GM21515 (cell line): ENCODE results near the gene WFS1.

Experiments used
- ATAC-seq: cut with Tn5 transposase; IDR thresholded peaks from one replicate; pipeline ENCODE4 v1.9.1; 2021; ENCODE audit not compliant: unreplicated experiment

Gene WFS1

DNA sequence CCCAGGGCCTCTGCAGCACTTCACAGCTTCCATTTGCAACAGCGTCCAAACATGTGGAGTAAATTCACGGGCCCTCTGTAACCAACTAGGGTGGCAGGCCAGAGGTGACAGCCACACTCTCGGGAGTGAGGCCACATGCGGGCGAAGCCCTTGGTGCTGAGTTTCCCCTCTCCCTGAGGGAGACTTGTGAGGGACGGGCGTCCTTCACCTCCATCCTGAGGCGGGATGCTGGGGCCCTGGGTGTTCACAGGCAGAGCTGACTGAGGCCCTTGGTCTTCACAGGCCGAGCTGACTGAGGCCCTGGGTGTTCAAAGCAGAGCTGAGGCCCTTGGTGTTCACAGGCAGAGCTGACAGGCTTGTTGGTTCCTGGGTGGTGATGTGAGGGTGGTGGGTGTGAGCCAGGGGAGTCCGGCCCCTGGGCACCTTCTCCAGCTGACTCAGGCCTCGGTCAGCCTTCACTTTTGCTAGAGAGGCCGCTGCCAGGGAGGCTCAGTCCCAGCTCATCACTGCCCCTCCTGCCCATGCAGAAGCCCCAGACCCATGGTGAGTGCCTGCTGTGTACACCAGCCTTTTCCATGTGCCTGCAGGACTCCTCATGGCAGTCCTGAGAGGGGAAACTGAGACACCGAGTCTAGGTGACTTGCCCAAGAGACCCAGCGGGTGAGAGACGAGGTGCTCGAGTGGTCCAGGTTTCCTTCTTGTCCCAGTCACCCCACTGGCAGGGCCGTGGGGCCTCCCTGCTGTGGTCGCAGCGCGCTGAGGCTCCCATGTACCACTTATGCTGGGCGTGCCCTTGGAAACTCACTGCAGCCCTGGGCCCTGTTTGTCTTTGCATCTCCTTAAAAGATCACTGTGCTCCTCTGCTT is 8.5 kb downstream of the WFS1 start:
- no peak for ATAC-seq

DNA sequence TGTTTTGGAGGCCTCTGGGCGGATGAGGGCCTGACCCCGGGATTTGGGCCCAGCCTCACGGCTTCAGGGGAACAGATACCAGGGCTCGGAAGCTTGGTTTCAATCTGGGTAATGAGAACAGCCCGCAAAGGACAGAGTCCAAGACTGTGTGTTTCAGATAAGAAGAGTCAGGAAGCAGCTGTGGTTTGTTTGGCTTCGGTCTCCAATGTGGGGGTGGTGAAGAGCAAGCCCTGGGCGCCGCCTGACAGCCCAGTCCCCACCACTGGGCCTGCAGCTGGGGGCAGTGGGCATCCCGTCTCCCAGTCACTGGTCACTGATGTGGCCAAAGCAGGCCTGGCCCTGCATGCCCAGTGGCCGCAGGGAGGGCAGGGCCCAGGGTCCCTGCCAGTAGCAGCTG is 9.1 kb downstream of the WFS1 start:
- ATAC-seq, result peak; percentile 94

DNA sequence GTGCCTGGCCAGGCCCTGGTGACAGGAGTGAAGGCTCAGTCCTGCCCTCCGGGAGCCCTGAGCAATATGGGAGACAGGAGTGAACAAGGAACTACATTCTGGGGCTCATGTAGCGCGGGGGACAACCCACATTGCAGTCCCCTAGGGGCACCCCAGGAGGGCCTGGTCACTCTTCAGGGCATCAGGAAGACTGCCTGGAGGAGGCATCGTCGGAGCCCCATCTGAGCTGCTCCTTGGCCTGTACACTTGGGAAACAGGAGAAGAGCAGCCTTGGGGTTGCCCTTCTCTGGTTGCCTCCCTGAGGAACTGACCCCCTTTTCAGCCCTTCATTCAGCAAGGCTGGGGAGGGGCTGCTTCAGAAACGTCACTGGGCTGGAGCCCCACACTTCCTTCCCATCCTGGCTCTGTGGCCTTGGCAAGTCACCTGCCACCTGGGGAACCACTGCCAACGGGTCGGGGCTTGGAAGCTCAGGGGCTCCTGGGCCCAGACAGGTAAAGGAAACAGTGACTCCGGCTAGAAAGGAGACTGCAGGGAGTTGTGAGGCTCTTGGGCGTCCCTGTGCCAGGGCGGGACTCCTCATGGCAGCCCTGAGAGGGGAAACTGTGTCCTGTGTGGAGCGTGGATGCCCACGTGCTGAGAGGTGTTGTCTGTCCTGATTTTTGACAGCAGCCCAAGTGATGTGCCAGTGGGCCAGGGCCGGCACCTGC is 10.1 kb downstream of the WFS1 start:
- no peak for ATAC-seq

DNA sequence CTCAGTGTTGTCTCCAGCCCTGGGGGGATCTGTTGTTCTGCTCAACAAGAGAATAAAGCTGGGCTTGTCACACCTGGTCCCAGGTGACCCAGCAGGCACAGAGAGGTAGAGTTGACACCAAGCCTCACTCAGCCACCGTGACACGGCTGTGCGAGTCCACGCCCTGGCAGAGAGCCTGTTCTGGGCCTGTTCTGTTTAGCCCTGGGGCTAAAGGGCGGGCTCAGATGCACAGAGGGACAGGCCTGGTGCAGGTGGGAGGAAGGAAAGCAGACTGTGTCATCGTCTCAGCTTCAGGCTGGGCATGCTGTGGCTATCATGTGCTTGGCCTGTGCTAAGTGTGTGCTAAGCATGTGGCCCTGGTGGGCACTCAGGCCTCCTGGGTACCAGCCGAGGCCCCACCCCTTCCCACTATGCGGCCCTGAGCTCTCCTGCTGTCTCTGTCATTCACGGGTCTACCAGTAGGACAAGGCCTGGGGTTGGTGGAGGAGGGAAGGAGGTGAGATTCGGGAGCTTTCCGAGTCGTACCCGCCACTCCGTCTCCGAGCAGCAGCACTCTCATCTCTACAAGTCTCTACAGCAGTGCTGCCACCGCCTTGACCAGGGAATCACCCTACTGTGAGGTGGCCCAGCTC is 10.8 kb downstream of the WFS1 start:
- ATAC-seq, result no peak

DNA sequence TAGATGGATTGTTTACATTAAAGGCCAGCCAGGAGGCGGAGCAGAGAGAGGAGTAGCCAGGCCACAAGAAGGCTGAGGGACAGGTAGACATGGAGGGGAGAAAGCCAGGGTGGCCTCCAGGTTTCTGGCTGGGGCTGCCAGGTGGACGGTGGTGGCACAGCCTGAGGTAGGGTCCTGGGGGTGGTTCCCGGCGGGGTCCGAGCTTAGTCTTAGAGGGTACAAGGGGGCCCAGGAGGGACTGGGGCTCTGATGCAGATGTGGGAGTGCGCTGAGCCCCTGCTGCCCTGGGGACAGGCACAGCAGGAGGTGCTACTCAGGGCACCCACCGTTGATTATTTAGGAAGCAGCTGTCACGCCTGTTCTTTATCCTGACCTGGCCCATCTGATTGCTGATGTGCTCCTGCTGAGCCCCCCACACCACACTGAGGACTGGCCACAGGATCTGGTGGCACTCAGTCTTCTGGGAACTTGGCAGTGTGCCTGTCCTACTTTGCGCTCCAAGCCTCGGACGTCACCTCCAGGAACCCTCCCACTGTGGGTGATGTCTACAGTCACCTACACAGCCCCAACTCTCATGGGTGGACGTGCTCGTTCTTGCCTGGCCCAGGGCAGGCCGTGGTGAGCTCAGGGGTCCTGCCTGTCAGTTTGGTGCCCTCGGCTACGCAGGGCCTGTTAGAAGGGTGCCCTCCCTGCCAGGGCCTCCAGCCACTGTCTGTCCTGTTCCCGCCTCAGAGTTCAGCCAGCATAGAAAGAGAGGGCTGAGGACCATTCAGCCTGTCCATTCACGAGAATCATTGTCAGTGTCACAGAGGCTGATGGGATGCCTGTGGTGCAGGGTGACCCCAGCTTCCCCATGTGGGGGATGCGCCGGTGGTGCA is 12.0 kb downstream of the WFS1 start:
- ATAC-seq, result no peak

DNA sequence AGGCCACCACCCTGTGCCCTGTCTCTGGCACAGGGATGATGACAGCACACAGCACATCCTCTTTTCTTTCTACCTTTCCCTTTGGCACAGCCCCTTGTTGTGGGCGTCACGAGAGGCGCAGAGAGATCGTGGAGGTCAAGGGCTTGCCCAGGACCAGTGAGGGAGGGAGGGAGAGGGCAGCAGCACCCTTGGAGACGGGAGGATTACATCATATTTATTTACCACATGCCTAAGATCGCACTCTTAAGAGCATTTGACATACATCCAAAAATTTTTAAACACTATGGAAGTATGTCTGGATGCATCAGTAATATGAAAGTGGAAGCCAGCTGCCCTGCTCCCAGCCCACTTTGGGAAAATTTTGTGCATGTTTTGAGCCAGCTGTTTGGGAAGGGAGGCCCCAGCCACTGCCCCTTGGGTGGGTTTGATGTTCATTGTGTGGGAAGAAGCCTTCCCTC is 12.7 kb downstream of the WFS1 start:
- ATAC-seq, result no peak

DNA sequence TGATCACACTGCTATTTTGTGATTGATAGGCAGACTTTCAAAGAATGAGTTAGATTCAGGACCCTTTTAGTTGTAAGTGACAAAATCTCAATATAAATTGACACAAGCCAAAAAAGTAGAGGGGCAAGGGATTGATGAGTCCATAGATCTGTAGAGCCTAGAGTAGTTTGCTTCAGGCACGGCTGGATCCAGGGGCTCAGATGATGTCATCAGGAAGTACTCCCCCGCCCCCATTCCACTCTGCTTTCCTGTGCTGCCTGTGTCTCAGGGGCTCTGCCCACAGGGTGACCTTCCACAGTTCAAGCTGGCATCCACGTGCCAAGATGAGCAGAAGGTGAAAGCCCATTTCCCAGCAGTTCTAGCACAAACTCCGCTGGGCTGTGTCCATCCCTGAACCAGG is 13.6 kb downstream of the WFS1 start:
- no peak for ATAC-seq

DNA sequence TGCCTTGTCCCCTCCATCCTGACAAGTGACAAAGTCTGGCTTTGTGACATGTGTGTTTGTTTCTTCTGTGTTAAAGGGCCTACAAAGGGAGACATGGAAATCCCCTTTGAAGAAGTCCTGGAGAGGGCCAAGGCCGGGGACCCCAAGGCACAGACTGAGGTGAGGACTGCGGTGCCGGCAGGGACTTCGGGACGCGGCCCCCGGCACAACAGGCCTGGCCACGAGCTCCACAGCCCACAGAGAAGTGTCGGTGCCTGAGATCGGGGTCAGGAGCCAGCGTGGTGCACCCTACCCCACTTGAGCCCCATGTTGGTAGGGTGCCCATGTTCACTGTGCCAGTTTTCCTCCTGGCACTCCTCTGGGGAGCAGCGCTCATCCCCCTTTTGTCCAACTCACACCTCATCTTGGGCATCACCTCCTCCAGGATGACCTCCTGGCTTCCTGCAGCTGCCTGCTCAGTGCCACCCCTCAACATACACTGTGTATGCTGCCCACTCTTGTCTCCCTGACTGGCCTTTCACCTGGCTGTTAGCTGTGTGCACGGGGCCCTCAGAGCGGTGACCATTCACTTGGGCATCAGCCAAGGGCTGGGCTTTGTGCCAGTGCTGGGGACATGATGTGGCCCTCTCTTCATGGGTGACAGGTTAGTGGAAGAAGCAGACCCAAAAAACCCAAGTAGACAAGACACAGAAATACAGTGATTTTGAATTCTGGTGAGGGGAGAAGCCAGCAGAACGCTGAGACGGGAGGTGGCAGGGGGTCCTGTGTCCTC is 17.6 kb downstream of the WFS1 start:
- ATAC-seq, result no peak

DNA sequence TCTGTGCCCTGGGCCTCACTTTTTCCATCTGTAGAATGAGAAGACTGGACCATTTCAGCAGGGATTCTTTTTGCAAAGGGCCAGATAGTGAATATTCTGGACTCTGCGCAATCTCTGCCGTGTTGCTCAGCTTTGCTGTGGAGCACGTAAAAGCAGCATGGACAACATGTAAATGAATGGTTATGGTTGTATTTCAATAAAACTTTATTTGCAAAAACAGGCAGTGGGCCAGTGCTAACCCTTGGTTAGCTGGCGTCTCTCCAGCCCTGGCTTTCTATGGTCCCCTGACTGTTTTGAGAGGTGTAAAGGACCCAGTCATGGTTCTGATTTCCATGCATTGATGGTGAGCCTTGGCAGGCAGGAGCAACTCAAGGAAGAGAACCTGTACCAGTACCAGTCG is 18.7 kb downstream of the WFS1 start:
- ATAC-seq, result no peak

DNA sequence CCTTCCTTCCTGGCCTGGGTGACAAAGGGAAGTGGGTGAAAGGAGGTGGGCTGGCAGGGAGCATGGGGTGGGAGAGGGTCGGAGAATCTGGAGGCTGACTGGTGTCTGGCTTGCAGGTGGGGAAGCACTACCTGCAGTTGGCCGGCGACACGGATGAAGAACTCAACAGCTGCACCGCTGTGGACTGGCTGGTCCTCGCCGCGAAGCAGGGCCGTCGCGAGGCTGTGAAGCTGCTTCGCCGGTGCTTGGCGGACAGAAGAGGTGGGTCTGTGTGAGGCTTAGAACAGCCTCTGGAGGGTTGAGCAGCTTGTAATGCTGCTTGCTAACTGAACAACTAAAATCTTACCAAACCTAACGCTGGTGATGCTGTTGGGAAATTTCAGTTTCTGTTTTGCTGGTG is 19.2 kb downstream of the WFS1 start:
- ATAC-seq, result no peak

DNA sequence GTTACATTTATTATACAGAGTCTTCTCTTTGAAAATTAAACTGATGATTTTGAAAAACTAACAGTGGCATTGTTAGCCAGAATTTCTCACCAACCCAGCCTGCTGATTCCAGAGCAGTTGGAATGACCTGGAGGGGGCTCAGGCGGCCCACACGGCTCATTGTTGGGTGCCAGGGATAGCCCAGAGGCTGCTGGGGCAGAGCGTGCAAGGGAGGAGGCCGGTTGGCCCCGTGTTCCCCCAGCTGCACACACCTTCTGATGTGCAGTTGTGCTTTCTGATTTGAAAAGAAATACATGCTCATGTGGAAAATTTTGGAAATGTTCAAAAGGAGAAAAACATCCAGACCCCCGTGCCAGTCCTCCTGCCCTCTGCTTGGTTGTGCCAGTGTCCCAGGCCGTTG is 20.6 kb downstream of the WFS1 start:
- ATAC-seq, result no peak

DNA sequence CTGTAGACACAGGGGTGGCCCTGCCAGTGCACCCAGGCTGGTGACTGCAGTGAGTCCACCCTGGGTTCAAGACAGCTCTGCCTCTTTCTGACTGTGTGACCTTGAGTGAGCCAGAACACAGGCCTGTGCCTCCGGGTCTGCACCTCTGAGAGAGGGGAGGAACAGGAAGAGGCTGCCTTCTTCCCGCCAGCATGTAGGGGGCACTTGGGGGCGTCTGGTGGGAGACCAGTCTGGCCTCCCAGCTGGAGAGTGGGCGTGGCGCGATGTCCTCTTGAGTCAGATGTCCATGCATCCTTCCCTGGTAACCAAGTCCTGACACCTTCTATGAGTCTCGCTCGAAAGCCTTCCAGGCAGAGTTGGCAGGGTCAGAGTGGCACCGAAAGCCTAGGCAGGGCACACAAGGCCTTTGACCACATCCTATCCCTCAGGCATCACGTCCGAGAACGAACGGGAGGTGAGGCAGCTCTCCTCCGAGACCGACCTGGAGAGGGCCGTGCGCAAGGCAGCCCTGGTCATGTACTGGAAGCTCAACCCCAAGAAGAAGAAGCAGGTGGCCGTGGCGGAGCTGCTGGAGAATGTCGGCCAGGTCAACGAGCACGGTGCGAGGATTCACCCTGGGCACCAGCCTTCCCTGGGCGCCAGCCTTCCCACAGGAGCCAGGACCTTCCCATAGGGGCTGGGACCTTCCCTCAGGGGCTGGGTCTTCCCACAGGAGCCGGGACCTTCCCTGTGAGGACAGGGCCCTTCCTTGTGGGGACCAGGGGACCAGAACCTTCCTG is 21.3 kb downstream of the WFS1 start:
- no peak for ATAC-seq

DNA sequence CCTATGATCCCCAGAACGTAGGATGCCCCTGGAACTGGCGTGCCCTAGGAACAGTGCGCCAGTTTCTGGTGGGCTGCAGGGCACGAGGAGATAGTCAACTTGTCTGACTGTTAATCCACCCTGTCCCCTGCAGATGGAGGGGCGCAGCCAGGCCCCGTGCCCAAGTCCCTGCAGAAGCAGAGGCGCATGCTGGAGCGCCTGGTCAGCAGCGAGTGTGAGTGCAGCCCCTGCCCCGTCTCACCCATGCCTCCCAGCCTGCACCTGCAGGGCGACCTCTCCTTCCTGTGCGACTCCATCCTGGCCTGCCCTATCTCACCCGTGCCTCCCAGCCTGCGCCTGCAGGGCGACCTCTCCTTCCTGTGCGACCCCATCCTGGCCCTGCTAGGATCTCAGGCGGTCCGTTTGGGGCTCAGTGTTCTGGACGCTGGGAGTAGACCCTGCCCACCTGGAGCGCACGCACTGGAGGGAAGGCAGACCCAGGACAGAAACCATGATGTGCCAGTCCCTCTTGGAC is 22.2 kb downstream of the WFS1 start:
- ATAC-seq, result no peak

DNA sequence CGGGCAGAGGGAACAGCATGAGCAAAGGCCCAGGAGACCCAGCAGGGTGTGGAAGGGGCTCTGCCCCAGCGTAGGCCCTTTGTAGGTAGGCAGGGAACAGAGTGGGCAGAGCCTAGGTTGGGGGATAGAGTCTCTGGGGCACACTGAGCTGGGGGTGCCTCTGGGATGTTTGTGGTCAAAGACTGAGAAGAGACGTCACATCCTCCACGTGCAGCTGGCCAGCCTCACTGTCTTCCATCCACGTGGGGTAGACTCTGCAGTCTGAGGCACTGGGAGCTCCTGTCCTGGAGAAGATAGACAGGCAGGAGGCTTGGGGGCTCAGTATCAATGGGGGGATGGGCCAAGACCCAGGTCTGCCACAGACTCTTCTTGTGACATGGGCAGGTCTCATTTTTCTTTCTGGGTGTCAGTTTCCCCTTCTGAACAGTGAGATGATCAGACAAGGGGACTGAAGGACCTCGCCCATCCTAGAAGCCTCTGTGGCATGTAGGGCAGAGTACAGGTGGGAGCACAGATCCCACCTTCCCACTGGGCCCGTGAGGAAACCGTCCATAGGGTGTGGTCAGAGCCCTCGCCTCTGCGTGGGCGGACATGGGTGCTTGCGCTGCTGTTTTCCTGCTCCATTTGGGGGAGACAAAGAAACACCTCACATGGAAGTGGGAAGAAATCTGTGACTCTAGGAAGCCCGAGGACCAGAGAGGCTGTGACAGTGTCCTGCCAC is 22.9 kb downstream of the WFS1 start:
- ATAC-seq, result no peak

DNA sequence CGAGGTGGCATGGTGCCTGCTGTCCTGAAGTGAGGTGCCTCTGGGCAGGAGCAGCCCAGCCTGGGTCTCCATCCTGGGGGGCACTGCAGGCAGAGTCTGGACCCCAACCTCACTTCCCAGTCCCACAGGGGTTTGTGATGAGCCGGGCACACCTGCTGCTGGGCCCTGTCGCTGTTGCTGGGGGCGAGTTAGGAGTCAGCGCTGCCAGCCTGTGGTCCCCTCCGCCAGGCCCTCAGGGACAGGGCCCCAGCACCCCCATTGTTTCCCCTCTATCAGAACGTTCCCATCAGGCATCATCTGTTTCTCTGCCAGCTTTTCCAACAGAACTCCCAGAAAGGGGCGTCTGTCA is 23.4 kb downstream of the WFS1 start:
- ATAC-seq, result no peak

DNA sequence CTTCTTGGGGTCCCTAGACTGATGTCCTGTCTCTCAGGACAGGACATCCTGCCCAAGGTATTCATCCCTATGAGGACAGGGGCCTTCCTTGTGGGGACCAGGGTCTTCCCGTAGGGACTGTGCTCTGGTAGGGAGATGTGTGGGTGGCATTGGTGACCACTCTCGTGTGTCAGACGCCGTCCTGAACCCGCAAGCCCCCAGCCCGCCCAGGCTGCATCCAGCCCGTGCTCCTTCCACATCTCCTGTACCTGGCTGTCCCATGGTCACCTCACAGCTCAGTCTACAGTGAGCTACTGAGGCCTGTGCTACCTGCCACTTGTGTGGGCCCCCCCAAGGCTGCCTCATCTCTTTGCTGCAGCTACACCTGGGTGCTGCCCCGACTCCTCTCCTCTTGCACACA is 24.0 kb downstream of the WFS1 start:
- ATAC-seq, result no peak

DNA sequence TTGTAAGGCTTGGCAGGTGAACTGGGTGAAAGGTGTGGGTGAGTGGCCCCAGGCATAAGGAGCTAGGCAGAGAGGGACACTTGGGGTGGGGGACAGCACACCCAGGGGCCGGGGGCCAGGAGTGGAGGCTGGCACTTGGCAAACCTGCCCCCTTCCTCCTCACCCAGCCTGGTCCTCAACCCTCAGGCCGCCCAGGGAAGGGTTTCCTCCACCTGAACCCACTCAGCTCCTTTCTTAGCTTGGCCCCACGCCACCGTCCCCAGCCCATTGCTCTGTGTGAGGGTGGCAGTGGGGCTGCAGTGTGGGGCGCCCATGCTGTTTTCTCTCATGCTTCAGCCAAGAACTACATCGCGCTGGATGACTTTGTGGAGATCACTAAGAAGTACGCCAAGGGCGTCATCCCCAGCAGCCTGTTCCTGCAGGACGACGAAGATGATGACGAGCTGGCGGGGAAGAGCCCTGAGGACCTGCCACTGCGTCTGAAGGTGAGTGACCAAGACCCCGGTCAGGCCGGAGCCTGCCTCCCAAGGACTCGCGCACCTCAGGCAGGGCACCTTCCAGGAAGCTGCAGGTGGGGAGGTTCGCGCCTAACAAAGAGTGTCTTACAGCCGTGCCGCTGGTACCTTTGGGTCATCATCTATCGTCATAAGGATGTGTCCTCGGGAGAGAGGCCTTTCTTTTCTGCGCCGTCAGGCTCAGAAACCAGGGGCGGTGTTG is 25.2 kb downstream of the WFS1 start:
- ATAC-seq, result no peak

DNA sequence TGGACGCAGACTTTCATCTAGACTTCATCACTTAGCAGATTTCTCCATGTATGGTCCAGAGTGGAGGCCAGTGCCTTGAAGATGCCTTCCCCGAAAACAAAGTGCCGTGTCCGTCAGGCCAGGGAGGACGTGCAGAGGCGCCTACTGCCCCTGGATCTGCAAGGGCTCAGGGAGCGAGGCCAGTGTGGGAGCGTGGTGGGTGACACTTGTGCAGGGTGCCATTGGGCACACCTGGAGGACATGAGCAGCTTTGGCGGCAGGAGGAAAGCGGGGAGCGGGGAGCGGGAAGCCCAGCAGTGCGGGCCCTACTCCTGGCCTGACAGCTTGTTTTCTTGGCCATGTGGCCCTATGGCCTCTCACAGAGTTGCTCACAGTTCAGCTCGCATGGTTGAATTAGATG is 25.8 kb downstream of the WFS1 start:
- ATAC-seq, result no peak
